Stimulated activated CD4-positive, alpha-beta T cell treated with anti-CD3 and anti-CD28 coated beads, Interleukin-12 subunit alpha, Interleukin-12 subunit beta, amount 100 ng/mL, for 48 hours (primary cell): ENCODE data around the gene SLC29A2.
"Not testable (repeated sequence)": the region's sequence is repeated elsewhere in the genome, so short reads cannot be mapped to it uniquely, and the experiment has no call there.

Source experiments
- DNase-seq, 3 donors: peaks; one replicate each; pipeline ENCODE4 v3.0.0-alpha.2; 2020; ENCODE audit warnings: low read depth in 2 of 3, low spot score in 1 of 3

SLC29A2 gene

DNA sequence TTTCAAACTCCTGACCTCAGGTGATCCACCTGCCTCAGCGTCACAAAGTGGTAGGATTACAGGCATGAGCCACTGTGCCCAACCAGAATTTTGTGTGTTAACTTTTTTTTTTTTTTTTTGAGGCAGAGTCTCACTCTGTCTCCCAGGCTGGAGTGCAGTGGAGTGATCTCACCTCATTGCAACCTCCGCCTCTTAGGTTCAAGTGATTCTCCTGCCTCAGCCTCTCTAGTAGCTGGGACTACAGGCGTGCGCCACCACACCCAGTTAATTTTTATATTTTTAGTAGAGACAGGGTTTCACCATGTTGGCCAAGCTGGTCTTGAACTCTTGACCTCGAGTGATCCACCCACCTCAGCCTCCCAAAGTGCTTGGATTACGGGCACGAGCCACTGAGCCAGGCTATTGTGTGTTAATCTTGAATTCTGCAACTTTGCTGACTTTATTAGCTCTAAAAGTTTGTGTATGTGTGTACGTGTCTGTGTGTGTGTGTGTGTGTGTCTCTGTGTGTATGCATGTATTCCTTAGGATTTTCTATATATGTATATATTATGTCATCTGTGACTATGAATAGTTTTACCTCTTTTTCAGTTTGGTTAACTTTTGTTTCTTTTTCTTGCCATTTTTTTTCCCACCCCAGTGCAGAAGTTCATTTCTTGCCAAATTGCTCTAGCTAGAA lies 20.9 kb downstream of the SLC29A2 start:
- DNase-seq: not testable (repeated sequence)

DNA sequence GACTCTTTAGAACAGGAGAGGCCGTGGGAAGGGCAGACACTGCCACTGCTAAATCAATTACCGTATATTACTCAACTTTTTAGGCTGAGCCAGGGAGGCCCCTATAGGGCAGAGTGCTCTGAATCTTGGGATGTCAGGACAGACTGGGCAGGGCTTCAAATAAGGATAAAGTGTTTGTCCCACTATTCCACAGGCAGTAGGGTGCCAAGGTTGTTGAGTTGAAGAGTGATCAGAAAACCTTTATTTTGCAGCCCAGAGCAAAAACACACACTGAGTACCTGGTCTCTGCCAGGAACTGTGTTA lies 22.5 kb downstream of the SLC29A2 start:
- DNase-seq: no peak

DNA sequence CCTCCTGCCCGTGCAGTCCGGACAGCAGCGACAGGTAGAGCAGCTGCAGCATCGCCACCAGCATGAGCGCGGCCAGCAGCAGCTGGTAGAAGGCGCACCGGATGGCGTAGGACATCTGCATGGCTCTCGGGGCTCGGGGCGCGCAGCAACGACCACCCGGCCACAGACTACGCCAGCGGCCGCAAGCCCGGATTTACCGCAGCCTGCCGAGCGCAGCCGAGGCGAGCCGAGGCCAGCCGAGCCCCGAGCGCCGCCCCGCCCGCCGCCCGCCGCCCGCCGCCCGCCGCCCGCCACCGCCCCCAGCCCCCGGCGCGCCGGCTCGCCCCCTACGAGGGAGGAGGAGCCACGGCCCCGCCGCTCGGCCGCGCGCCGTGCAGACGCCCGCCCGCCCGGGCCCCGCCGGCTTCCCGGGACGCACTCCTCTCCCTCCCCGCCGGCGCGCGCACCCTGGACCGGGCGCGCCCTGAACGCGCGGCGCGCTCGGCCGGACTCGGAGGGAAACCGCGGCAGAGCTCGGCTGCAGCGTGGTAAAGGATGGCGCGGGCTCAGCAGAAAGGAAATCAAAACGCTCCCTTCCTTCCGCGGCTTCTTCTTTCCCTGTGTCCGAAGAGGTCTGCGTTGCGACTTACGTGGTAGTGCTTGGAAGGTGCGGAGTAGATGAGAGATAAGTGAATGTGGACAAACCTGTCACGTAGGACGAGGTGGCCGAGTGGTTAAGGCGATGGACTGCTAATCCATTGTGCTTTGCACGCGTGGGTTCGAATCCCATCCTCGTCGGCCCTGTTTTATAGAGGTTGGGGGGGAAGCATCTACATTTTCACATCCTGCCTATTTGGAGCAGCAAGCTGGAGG lies 23.9 kb downstream of the SLC29A2 start, which contains the start of gene B4GAT1:
Gene B4GAT1, minus strand, starts transcription at position 205 of the 852 bp plus-strand sequence. Its CDS starts 84 bp downstream, at position 121.
- DNase-seq: peak; percentile 82 to 90 (median 89)

DNA sequence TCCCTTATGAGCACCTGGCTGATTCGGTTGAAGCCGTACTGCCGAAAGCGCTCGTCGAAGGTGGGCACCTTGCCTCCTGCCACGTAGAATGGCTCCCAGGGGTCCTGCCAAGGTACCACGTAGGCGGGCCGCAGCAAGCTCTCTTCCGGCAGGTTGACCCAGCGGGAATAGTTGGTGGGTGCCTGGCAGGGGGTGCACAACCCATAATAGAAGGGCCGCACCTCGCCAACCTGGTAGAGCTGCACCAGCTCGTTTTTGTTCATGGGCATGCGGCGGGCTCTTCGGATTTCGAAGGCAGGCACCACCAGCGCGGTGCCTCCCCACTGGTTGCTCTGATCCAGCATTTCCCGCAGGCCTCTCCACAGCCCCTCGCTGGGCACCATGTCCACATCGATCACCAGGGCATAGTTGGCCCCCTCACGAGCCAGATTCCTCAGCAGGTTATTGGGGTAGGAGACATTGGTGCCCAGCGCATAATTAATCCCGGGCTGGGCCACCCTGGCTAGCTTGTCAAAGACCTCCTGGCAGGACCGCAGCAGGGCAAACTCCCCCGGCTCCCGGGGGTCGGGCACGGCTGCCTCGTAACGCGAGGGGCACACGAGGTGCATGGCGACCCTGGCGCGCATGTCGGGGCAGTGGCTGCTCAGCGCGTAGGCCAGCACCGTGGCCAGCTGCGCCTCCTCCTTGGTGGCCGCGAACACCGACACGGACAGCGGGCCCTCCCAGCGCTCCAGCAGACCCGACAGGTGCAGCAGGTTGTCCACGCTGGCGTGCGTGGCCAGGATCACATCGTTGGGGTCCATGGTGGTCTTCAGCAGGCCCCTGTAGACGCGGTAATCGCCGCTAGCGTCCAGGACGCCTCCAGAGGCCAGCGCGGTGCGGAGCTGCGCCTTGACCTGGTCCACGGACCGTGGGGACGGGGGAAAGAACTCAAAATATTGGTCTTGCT lies 24.8 kb downstream of the SLC29A2 start:
- no peak for DNase-seq

DNA sequence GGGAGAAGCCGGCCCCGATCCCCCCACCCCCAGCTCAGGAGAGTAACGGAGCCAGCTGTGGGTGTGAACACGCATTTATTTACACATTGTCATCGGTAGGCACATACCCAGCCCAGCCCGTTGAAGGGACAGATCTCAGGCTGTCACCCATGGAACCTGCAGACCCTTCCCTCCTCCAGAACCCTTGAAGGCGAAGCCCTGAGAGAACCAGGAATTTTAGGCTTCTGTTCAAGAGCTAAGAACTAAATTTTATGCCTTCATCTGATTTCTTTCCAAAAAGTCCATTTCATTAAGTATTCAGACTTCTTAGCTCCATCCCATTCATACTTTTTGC lies 26.3 kb downstream of the SLC29A2 start:
- no peak for DNase-seq

DNA sequence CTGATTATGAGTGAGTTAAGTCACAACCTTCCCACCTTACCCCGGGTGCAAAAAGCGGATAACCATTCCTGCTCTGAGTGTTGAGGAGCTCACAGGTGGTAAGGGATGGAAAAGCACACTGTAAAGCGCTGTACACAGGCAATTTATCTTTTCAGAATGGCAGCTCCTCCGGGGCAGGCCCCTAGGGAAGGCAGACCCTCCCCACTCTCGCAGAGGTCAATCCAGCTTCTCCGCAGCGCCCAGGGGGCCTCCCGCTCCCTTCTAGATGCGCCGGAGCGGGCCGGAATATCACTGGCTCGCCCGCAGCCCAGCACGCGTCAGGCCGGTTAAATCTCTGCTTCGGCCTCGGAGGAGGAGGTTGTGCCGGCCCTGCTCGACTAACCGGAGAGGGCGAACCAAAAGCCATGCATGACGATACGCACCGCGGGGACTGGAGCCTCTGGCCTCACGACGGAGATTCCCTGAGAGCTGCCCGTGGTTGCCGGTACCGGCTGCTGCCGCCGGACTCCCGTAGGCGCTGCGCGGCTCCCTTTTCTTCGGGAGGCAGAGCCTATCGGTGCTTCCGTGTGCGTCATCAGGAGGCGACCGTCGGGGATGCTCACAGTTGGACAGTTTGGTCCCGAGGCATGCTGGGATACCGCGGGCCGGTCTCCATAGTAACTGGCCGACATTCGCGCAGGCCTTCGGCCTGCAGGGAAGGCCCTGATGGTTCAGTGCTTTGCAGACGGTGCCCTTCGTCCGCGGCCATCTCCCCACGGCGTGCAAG lies 26.8 kb downstream of the SLC29A2 start, which contains the start of gene BRMS1:
Gene BRMS1, minus strand, starts transcription at position 555 of the 766 bp plus-strand sequence. CDS start 2,870 bp downstream, outside the sequence.
- peak; percentile 92 to 95 (median 94) for DNase-seq

DNA sequence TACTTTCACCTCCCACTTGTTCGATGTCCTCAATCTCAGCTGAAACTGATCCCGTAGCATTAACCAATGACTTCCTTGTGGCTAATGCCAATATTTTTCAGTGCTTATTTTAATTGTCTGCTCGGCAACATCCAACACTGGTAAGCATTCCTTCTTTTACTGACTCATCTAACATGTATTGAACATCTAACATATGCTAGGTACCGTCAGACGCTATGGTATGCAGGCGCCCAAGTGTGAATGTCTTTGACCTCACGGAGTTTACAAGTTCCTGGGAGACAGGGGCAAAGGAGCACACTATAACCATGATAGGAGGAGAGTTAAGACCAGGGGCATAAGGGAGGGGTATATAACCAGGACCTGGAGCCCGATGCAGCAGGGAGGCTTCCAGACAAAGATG lies 28.4 kb downstream of the SLC29A2 start:
- DNase-seq: no peak

DNA sequence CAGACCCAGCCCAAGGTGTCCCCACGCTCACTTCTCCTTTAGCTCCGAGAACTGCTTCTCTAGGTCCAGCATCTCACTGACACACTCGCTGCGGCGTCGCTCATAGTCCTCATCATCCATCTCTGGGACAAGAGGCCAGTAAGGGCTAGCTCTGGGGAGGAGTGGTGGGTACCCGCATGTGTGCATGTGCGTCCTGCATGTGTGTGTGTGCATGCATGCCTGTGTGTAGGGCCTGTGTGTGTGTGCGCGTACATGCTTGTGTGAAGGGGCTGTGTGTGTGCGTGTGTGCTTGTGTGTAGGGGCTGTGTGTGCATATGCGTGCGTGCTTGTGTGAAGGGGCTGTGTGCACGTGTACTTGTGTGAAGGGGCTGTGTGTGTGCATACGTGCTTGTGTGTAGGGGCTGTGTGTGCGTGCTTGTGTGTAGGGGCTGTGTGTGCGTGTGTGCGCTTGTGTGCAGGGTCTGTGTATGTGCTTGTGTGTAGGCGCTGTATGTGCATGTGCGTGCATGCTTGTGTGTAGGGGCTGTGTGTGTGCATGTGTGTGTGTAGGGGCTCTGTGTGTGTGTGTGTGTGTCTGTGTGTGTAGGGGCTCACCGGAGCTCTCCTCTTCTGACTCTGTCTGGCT lies 29.9 kb downstream of the SLC29A2 start:
- no peak for DNase-seq

DNA sequence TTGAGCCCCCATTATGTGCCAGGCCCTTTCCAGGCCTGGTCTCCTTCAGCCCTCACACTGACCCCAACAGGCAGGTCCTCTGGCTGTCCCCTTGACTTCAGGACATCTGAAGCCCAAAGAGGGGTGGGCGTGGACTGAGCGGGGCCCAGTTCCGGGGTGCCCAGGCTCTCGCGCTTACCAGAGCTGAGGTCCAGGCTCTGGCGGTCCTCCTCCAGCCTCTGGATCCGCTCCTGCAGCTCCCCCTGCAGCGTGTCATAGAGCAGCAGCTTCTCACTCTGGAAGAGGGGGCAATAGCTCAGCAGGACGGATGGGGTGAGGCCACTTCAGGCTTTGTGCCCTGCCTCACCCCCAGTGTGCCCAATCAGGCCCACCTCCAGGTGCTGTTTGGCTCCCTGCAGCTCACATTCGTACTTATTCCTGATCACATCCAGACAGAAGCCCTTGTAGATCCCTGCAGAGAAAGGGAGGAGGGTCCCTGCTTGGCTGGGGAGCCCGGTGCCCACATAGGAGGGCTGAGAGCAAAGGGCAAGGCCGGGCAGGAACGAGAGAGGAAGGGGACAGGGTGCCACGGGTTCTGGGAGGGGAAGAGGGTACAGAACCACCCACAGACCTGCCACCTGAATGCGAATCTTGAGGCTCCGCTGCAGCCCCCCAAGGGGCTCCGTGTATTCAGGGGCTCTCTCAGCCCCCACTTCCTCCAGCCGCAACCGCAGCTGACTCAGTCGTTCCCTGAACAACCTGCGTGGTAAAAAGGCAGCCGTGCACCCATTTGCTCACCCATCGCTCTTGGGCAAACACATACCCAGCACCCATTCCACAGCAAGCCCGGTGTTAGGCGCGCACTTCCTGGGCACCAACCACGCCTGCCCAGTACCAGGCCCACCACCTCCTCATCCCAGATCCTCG lies 30.7 kb downstream of the SLC29A2 start:
- DNase-seq: no peak

DNA sequence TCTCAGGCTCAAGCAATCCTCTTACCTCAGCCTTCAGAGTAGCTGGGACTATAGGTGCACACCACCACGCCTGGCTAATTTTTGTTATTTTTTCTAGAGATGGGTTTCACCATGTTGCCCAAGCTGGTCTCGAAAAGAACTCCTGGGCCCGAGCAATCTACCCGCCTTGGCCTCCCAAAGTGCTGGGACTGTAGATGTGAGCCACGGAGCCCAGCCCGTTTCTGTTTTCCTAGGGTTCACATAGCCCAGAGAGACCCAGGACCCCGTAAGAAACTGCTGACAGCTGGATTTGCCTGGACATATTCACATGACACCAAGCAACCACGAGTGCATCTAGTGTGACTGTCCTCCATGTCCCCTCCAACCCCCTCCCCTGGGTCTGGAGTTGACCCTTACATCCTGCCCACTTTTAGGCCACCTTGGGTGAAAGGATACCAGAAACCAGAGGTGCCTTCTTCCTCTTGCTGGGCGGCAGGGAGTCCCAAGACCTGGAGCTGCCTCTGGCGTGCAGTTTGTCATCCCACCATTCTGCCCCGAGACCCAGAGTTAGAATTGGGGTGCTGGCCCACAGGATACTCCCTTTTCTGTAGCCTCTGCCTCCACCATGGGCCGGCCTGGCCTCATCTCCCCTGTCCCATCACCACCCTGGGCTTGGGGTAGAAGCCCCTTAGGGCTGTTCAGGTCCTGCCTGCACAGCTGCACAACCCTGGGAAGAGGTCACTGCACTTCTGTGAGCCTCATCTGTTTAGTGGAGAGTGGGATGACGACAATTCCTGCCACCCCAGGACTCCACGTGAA lies 31.7 kb downstream of the SLC29A2 start:
- no peak for DNase-seq

DNA sequence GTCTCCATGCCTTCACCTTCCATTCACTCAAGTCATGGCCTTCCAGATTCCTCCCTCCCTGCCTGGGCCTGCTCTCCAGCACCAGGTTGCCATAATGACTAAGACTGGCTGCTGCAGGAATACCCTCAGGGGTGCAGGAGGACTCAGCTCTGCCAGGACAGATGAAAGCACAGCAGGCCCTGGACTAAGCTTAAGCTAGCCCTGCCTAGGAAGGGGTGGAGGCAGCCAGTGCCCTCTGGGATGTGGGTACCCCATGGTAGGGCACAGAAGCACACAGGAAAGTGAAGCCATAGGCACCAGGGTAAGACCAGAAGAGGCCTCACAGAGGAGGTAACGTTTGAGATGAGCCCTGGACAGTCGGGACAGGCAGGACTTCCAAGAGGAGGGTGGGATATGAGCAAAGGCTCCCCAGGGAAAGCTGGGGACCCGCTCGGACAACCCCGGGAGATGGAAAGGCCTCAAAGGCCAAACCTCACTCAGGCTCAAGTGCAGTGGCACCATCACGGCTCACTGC lies 32.3 kb downstream of the SLC29A2 start:
- DNase-seq: no peak

DNA sequence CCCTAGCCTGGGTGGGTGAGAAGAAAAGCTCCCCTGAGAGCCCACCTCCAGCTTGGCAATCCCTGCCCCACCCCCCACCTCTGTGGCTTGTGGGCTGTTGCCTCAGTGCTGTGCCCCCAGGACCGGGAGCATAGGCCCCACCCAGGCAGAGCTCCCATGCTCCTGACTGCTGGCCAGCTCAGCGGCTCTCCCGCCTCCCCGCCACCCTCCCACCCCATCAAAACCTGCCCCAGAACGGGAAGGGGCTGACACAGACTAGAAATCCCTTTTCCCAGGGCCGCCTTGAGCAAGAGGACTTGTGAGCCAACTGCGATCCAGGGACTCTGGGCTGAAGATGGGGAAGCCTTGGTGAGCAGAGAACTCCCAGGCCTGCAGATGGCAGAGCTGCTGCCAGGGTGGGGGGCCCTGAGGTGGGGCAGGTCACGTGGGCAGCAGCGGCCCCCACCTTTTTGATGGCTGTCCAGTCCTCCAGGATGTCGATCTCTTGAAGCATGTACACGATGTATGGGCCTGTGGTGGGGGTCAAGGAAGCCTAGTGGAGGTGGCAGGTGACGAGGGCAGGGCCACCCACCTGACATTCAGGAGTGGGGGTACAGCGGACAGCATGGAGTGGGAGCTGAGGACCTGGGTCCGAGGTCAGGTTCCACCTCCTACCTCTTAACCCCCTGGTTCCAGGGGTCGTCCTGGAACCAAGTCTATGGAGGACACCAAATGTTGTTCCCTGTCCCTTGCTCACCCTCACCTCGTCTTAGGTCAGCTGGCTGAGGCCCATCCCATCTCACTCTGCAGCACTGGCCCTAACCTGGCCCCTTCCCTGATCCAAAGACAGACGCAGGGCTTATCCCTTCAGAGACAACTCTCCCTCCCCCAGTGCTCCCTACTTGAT lies 33.0 kb downstream of the SLC29A2 start:
- DNase-seq: no peak

DNA sequence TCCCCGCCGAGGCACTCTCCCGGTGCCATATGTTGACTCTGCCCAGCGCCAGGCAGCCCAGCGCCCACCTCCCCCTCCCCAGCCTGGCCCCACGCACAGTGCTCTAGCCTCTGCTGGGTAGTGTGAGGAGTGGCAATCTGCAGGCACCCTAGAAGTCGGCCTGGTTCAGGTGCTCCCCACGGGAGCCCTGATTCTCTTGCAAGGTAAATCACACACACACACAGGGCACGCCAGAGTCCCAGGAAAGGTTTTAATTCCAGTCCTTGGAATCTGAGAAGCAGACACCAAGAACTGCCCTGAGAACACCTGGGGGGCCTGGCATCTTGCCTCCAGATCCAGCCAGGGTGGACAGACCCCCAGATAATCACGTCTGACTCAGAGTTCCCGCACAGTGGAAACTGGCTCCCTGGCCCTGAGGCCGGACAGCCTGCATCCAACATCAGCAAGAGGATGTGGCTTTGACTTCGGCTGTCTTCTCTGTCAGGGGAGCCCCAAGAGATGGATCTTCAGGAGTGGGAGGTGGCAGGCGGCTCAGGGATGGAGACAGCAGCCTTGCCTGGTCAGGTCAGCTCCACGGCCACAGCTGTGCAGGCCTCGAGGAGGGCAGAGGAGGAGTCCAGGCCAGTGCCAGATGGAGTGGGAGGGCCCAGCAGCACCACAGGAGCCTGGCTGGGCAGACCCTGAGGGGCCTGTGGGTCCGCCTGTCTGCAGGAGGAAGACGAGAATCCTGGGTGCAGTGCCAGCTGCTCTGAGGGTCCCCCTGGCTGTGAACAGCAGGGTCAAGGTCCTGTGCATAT lies 34.3 kb downstream of the SLC29A2 start:
- DNase-seq: no peak

DNA sequence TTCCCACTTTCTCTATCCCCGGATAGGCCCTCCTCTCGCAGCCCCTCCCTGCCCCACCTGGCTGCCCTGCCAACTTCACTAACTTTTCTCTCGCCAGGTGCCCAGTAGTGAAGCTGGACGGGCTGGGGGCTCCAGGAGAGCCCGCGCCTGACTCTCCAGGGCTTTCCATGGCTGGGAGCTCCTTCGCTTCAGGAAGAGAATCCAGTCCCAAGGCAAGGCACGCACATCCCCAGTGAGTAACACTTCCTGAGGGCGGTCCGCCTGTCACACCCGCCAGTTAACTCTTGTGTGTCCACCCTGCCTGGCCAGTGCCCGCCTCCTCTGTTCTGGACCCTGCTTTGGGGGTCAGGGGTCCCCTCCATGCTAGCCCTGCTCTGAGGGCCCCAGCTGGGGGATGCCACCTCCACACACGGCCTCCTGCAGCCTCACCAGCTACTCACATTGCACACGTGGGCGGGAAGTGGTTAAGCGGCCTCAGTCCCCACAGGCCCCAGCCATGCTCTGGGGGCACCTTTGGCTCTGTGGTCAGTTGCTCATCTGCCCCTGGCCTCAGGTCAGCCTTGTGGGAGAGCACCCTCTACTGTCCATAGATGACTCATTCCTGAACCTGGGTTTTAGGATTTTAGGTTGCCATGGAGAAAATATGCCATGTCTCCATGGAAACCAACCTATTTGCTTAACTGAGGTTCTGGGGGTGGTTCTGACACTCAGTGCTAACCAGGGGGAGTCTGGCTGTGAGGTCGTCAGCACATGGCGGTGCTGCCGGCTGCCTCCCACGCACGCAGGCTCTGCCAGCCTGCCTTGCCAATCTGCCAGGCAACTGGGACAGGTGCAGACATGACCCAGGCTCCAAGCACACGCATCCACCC lies 35.1 kb downstream of the SLC29A2 start, which contains the start of gene RIN1:
Gene RIN1, minus strand, starts transcription at position 201 of the 869 bp plus-strand sequence. Its CDS starts 32 bp downstream, at position 169.
- peak; percentile 50 to 57 (median 54) for DNase-seq

DNA sequence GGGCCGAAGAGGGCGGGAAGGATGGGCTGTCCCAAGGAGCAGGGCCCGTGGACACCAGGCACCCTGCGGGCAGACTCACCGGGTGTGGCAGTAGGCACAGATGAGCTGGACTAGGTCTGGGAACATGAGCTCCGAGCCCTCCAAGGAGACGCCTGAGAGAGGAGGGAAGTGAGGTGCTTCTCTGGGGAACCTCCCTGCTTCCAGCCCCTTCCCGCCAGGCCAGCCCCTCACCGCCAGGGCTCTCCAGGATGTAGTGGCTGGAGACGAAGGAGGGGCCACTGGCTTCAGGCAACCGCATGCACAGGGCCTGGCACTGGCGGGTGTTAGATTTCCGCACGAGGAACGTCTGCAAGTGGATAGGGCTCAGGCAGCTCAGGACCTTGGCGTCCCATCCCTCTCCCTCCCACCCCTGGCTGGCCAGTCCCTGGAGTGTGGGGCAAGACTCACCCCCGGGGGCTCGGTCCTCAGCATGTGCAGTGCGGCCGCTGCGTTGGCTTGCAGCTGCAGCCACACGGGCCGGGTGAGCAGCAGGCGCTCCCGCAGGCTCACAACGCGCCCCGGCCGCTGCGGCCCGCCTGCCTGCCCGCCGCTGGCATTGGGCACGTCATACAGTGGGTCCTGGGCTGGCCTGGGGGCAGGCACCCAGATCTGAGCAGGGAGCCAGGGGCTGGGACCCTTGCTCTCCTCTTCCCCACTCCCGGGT lies 35.9 kb downstream of the SLC29A2 start:
- DNase-seq: no peak
